ENCODE results near the gene PEAR1. TPM values are rescaled to one million over a fixed set of nuclear protein-coding genes. Genes with fewer than 3 reads are reported as not detected.

Gene PEAR1
- total and polyA plus RNA-seq, 2 of the 4 experiments (the other 2 are of a cell fraction), result 2.0 to 44.4 TPM

DNA sequence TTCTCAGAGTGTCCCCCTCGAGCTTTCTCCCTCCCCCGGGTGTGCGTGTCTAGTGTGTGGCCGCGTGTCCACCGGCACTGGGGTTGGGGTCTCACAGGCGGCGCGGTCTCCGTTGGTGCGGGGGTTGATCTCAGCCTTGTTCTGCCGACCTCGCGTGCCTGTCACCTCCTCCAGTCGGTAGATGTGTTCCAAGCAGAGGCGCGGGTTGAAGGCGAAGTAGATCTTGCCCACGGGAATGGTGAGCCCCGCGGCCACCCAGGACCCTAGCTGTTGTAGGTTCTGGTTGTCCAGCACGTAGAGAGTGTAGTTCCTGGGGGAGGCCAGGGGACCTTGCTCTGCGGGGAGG is 44.4 kb upstream of the PEAR1 start:
- no peak overlapping the region for H3K23ac ChIP-seq (ENCODE audit: low read depth, low read length)
- H2BK20ac ChIP-seq (ENCODE audit: low read depth, low read length), result no peak overlapping the region
- peaks cover 87% of the 10 kb centered on the region for H3K27me3 ChIP-seq (ENCODE audit: control insufficient read depth, insufficient read depth, low read length)
- H3K14ac ChIP-seq (replicated peaks; ENCODE audit: low read depth, low read length), result no peak overlapping the region
- H2AFZ ChIP-seq (replicated peaks; ENCODE audit: low read length, poor library complexity), result peak overlapping the region; percentile 11
- no peak overlapping the region for H3K9ac ChIP-seq (ENCODE audit: low read depth, low read length)
- dilution Hi-C loops (cut with HindIII; ENCODE audit: low sequenced_read_pairs, unreplicated experiment), result no loop called here
- H2BK15ac ChIP-seq (ENCODE audit: low read depth, low read length), result no peak overlapping the region
- TF ChIP-seq SMC3 (IDR thresholded peaks at IDR 0.05; ENCODE audit: low read depth, low read length) (no peak), MXI1 (IDR thresholded peaks at IDR 0.05; ENCODE audit: borderline replicate concordance, low read depth, low read length) (no peak), FOS (IDR thresholded peaks at IDR 0.05; ENCODE audit: low read depth, low read length) (no peak), ELK1 (IDR thresholded peaks at IDR 0.05; ENCODE audit: borderline replicate concordance, low read depth, low read length) (no peak), RAD21 (IDR thresholded peaks at IDR 0.05; ENCODE audit: low read length) (no peak), BHLHE40 (IDR thresholded peaks at IDR 0.05; ENCODE audit: low read depth, low read length) (no peak), RFX5 (IDR thresholded peaks at IDR 0.05; ENCODE audit: low read depth, low read length) (no peak), MAFK (IDR thresholded peaks at IDR 0.05; ENCODE audit: low read depth, low read length) (no peak), RCOR1 (IDR thresholded peaks at IDR 0.05; ENCODE audit: insufficient replicate concordance, low read length) (no peak)
- no peak overlapping the region for H4K8ac ChIP-seq (ENCODE audit: low read depth in 2 of 2, low read length in 2 of 2)
- in situ Hi-C loops (cut with MboI; ENCODE audit: low sequenced_read_pairs), result no loop called here
- ChIA-PET POLR2A (ENCODE audit: unreplicated experiment) (no interaction called here), CTCF (interaction anchor here (1.7 kb wide), 1 partner anchor 11 kb away, joined by 11 read pairs; the partner anchor contains the start of genes INSRR and NTRK1)
- H3K36me3 ChIP-seq (ENCODE audit: control insufficient read depth, insufficient read depth, low read length), result no peaks in the 10 kb centered on the region
- 6% methylated on average over 7 of the region's 23 CpGs; no CpG with 5 or more reads in 1 of the 2 experiments for WGBS, 2 experiments (ENCODE audit: extremely low coverage in 2 of 2, insufficient read length in 1 of 2)
- intact Hi-C loops (cut with micrococcal nuclease), result no loop called here
- no peaks in the 10 kb centered on the region; the same call in 1 of the 2 replicates for H3K9me3 ChIP-seq (ENCODE audit: control insufficient read depth, insufficient read depth, low read length)
- BruUV-seq (replicated peaks), result no TSS peak
- H3K9me1 ChIP-seq (ENCODE audit: insufficient read depth, low read length), result no peaks in the 10 kb centered on the region
- DNase-seq (no peak), ATAC-seq (ENCODE audit: low read depth) (no peak)
- H2AK9ac ChIP-seq (replicated peaks; ENCODE audit: low read depth, low read length, poor library complexity), result no peak overlapping the region
- no peak overlapping the region for H3K4me2 ChIP-seq (ENCODE audit: low read depth, low read length)
- H3K27ac ChIP-seq (ENCODE audit: insufficient read depth, low read length), result no peak overlapping the region
- H2AK5ac ChIP-seq (ENCODE audit: low read depth, low read length), result no peak overlapping the region
- no peak overlapping the region for H4K91ac ChIP-seq (ENCODE audit: insufficient read depth, low read depth, low read length)
- no peak overlapping the region for H3K4me3 ChIP-seq (ENCODE audit: insufficient read depth, low read depth, low read length)
- no peak overlapping the region for H3K4ac ChIP-seq (ENCODE audit: low read depth, low read length)
- peaks cover 3% of the 10 kb centered on the region; the same call in 1 of the 2 replicates for H3K4me1 ChIP-seq (ENCODE audit: control insufficient read depth, insufficient read depth, low read length)
- no peak overlapping the region for H2BK5ac ChIP-seq (ENCODE audit: low read depth, low read length, poor library complexity, severe bottlenecking)
- no peak overlapping the region for H3K18ac ChIP-seq (ENCODE audit: low read depth, low read length)
- H3K79me1 ChIP-seq (ENCODE audit: low read depth in 1 of 2, low read length in 2 of 2), result no peaks in the 10 kb centered on the region
- H4K5ac ChIP-seq (ENCODE audit: low read depth, low read length), result no peak overlapping the region
- H3K56ac ChIP-seq (ENCODE audit: extremely low read depth, insufficient read depth, low read length), result no peak overlapping the region
- H2BK120ac ChIP-seq (ENCODE audit: low read depth, low read length), result no peak overlapping the region
- H4K20me1 ChIP-seq (ENCODE audit: insufficient read depth, low read length), result peaks cover 4% of the 10 kb centered on the region; the same call in 1 of the 2 replicates

All from IMR-90 (cell line).